WI38 (cell line): ENCODE data around the gene FBXO31.

Source experiments
- H3K4me3 ChIP-seq: 2 replicates; pipeline ENCODE4 v1.5.1; 2011; ENCODE audit warnings: low read depth, mild to moderate bottlenecking, control low read depth, low read length
- CTCF ChIP-seq: IDR thresholded peaks from 2 replicates; pipeline ENCODE4 v1.5.1; 2012; ENCODE audit warnings: low read depth, mild to moderate bottlenecking, control low read depth, low read length

Gene FBXO31

DNA sequence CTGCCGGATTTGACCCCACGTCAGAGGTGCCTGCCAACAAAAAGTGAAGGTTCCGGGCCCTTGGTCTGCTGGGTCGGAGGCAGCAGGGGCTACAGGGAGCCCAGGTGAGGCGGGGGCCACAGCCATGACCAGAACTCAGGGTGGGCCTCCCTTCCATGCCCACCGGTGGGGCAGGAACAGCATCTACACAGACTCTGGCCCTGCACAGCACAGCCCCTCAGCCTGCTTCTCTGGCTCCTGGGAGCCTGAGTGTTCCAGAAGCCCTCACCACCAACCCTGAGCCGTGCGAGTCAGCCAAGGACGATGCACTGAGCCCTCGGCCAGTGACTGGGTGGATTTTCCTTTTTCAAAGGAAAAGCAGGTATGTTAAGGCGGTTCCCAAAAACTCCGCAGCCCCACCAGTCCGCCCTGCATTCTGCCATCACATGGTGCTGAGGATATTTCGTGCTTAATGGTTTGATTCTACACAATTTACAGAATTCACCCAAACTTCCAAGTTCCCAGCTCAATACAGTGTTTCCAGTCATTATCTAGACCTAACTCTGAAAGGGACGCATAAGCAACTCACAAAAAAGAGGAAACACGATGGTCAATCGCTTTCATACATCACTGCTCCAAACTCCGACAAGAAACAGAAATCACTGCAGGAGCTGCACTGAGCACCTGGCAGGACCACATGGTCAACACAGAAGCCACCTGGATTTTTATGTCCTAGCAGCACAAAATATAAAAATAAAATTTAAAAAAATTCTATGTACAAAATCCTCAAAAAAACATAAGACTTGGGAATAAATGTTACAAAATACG is 46.9 kb downstream of the FBXO31 start:
- no peak overlapping the region for H3K4me3 ChIP-seq
- no peak for TF ChIP-seq CTCF

DNA sequence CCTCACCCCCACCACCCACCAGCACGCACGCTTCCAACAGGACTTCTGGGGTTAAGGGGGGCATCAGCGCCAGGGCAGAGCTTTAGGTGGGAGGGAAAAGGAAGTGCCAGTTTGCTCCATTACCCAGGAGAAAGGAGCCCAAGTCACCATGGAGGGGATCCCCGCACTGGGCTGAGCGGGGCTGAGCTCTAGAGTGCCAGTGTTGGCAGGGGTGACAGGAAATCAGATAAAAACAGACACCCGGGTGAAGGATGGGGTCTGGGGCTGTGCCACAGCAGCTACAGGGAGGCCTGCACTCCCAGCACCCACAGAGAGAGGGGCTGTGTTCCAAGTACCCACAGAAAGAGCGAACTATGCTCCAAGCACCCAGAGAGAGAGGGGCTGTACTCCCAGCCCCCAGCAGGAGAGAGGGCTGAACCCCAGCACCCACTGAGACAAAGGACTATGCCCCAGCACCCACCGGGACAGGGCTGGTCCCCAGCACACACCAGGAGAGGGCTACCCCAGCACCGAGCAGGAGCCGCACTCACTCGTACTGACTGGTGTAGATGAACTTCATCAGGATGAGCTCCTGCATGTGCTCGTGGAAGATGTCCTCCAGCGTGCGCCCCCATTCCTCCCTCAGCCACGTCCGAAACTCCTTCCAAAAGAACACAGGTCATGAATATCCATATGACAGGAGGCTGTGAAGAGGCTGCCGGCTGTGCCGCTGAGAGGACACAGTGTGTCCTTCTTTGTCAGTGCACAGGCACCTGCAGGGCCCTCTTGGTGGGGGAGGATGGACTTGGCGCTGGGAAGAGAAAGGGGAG is 47.7 kb downstream of the FBXO31 start:
- no peak for TF ChIP-seq CTCF
- H3K4me3 ChIP-seq = no peak overlapping the region

GRCh38 chr16:87334651-87335624 is 48.6 kb downstream of the FBXO31 start:
- no peak for TF ChIP-seq CTCF
- H3K4me3 ChIP-seq = no peak overlapping the region

DNA sequence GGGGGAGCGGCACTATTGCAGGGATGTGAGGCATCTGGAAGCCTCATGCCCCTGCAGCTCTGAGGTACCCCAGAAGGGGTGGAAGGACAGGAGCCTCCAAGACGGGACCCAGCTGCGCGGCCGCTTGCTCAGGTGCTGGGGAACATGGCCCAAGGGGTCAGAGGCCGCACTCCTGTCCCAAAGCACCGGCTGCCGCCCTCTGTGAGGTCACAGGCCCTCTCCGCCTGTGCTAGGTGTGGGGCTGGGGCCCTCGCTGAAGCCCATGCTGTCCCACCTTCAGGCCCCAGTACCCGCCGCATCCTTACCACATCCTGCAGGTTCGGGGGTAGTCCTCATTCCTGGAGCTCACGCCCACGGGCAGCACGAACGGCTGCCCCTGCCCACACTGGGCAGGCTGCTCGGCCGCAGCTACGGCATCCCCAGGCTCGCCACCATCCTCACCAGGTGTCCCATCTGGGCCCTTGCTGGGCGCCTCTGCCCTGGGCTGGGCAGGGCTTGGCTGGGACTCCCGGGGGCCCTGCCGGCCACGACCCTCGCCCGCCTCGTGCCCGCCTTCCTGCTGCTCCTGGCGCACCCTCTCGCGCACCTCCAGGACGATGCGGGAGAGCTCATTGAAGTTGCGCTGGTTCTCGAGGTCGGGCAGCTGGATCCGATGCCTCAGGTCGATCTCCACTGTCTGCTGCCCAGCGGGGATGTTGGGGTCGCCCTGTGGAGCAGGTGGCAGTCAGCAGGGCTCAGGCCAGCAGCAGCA is 49.8 kb downstream of the FBXO31 start:
- no peak overlapping the region for H3K4me3 ChIP-seq
- TF ChIP-seq CTCF = no peak

DNA sequence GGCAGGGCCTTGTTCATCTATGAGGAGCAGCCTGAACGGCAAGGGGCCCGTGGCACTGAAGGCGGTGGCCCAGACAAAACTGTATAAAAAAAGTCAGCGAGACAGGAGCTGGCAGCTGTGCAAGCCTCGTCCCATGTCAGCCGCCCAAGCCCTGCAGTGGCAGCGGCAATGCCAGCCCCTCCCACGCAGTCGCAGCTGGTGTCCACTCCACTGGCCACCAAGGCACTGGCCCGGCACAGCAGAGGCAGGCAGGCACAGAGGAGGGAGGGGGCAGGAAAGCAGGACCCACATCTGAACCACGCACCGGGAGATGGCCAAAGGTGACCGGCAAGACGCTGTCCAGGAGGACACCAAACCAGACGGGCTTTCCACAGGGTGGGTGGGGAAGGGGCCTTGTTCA is 50.5 kb downstream of the FBXO31 start:
- TF ChIP-seq CTCF = no peak
- H3K4me3 ChIP-seq = no peak overlapping the region

DNA sequence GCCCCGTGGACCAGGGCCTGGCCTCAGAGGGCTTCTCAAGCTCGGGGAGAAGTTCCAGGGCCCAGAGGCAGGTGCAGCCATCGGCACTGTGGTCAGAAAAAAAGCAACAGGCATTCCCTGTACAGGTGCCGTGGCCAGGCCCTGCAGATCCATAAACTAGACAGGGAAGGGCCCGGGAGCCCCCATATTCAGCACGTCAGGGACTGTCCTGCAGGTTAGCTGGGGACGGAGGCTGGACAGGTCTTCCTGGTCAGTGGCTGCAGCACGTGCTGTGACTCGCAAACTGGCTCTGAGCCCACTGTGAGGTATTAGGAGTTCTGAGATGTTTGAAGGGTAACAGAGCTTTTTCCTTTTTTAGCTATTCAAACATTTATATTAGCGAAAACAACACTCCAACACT is 51.4 kb downstream of the FBXO31 start:
- TF ChIP-seq CTCF = no peak

More for the DNA sequence above, 51.4 kb downstream of the FBXO31 start:
- H3K4me3 ChIP-seq = no peak overlapping the region
